Esophagus muscularis mucosa (tissue), 4 donors: Measurements from ENCODE around the gene LRMDA. TPM values are rescaled to one million over a fixed set of nuclear protein-coding genes. Genes with fewer than 3 reads are reported as not detected.

Experiments used
- DNase-seq: peaks from one replicate; pipeline ENCODE4 v3.0.0-alpha.2; 2017; ENCODE audit errors: extremely low spot score
- H3K27ac ChIP-seq, 4 donors: fragments of 200-600 bp; sonication (generic); replicated peaks in 1 of 4; 1 replicate in 3 of 4; 2 replicates in 1 of 4; pipeline ENCODE4 v1.5.1; 2016 to 2019; ENCODE audit warnings: mild to moderate bottlenecking in 1 of 4
- H3K27me3 ChIP-seq, 4 donors: fragments of 200-600 bp; sonication (generic); one replicate each; pipeline versions ENCODE4 v1.5.1 to v1.6.0; 2016 to 2019
- H3K36me3 ChIP-seq, 4 donors: fragments of 200-600 bp; sonication (generic); one replicate each; pipeline ENCODE4 v1.5.1; 2016 to 2019
- H3K4me1 ChIP-seq, 4 donors: fragments of 200-600 bp; sonication (generic); one replicate each; pipeline ENCODE4 v1.5.1; 2016 to 2019
- H3K4me3 ChIP-seq, 4 donors: fragments of 200-600 bp; sonication (generic); 1 replicate in 2 of 4; 2 replicates in 2 of 4; pipeline ENCODE4 v1.5.1; 2016 to 2019; ENCODE audit warnings: mild to moderate bottlenecking in 4 of 4, moderate library complexity in 1 of 4
- H3K9me3 ChIP-seq, 4 donors: fragments of 200-600 bp; sonication (generic); 1 replicate in 3 of 4; 2 replicates in 1 of 4; pipeline ENCODE4 v1.5.1; 2016 to 2019
- CTCF ChIP-seq, 3 experiments: fragments of 200-600 bp in 2 of 3; fragments of 450-650 bp in 1 of 3; sonication (generic) in 2 of 3; IDR thresholded peaks; one replicate each; pipeline ENCODE4 v1.5.1; 2017 to 2019; ENCODE audit warnings: antibody characterized with exemption in 3 of 3, mild to moderate bottlenecking in 2 of 3, moderate library complexity in 1 of 3
- EP300 ChIP-seq: sonication (generic); formaldehyde crosslinking; IDR thresholded peaks from one replicate; pipeline ENCODE4 v1.6.1; 2017; ENCODE audit warnings: antibody characterized with exemption
- POLR2A ChIP-seq: fragments of 450-650 bp; IDR thresholded peaks from one replicate; pipeline ENCODE4 v1.6.1; 2017; ENCODE audit warnings: antibody characterized with exemption, moderate library complexity, mild to moderate bottlenecking, low read depth
- POLR2AphosphoS5 ChIP-seq, 2 donors: sonication (generic); formaldehyde crosslinking; IDR thresholded peaks; one replicate each; pipeline ENCODE4 v1.6.1; 2017; ENCODE audit warnings: antibody characterized with exemption in 2 of 2
- WGBS: methylation state at CpG from one replicate; pipeline ENCODE4 v1.1.5; 2018; 5-methylcytosine and 5-hydroxymethylcytosine counted together
- intact Hi-C: fragments of 100-400 bp; cut with DNase I; formaldehyde crosslinking; loops from one replicate; pipeline ENCODE4 v1.15.1; 2023
- total RNA-seq, 4 donors: library from RNA; depleted of rRNA; stranded (reverse); fragments of >200 nt; gene quantifications; one replicate each; pipeline versions ENCODE4 v1.1.0 to v1.2.1, GENCODE V29; 2016

Gene LRMDA
- total RNA-seq: 10 to 100 TPM; 14.3 to 34.9 (median 26.5) TPM

GRCh38 chr10:75431180-75432111 lies at the start of gene LRMDA:
TSS of gene LRMDA (plus strand) at chr10:75431624.
- peaks cover 40 to 58% (median 55%) of the 10 kb centered on the region in 4 donors for H3K4me1 ChIP-seq
- H3K27ac ChIP-seq: peak within 1 kb of the TSS; percentile 60 to 86 (median 80)
- intact Hi-C loops: no loop called here
- H3K9me3 ChIP-seq: no peaks in the 10 kb centered on the region
- DNase-seq: no peak
- H3K27me3 ChIP-seq: no peaks in the 10 kb centered on the region
- H3K36me3 ChIP-seq: no peaks in the 10 kb centered on the region
- H3K4me3 ChIP-seq: peak within 1 kb of the TSS; percentile 72 to 90 (median 84)
- TF ChIP-seq POLR2A: no peak
- no peak for TF ChIP-seq EP300
- peak; percentile 19 to 47 for TF ChIP-seq POLR2AphosphoS5 (IDR thresholded peaks at IDR 0.05)
- 18% methylated on average over 26 of the region's 82 CpGs for WGBS

GRCh38 chr10:75386128-75386527 lies 45.3 kb upstream of the LRMDA start:
- Histone ChIP-seq H3K4me1 (no peaks in the 10 kb centered on the region), H3K4me3 (no peak overlapping the region), H3K9me3 (peaks cover 3 to 18% (median 8%) of the 10 kb centered on the region in 4 donors), H3K27me3 (no peaks in the 10 kb centered on the region), H3K27ac (no peak overlapping the region), H3K36me3 (peaks cover 0 to 4% (median 0%) of the 10 kb centered on the region in 4 donors)
- no peak for TF ChIP-seq POLR2AphosphoS5 (IDR thresholded peaks at IDR 0.05)
- TF ChIP-seq EP300: no peak
- no peak for TF ChIP-seq CTCF (IDR thresholded peaks at IDR 0.05)
- no peak for TF ChIP-seq POLR2A
- 99% methylated on average over 3 of the region's 3 CpGs for WGBS
- intact Hi-C loops: no loop called here
- no peak for DNase-seq

GRCh38 chr10:75388082-75388481 lies 43.3 kb upstream of the LRMDA start:
- Histone ChIP-seq H3K27me3 (no peaks in the 10 kb centered on the region), H3K36me3 (peaks cover 0 to 4% (median 0%) of the 10 kb centered on the region in 4 donors), H3K4me3 (no peak overlapping the region), H3K4me1 (no peaks in the 10 kb centered on the region), H3K9me3 (peaks cover 3 to 18% (median 8%) of the 10 kb centered on the region in 4 donors), H3K27ac (no peak overlapping the region)
- no peak for TF ChIP-seq CTCF (IDR thresholded peaks at IDR 0.05)
- TF ChIP-seq EP300: no peak
- TF ChIP-seq POLR2A: no peak
- TF ChIP-seq POLR2AphosphoS5 (IDR thresholded peaks at IDR 0.05): no peak
- WGBS: 93% methylated on average over 3 of the region's 3 CpGs
- no peak for DNase-seq
- intact Hi-C loops: no loop called here

- Histone ChIP-seq H3K36me3 (peaks cover 0 to 8% (median 0%) of the 10 kb centered on the region in 4 donors), H3K4me1 (peaks cover 0 to 14% (median 11%) of the 10 kb centered on the region in 4 donors), H3K9me3 (peaks cover 3 to 17% (median 8%) of the 10 kb centered on the region in 4 donors), H3K4me3 (no peak overlapping the region), H3K27ac (no peak overlapping the region), H3K27me3 (no peaks in the 10 kb centered on the region)
- no peak for DNase-seq
- no peak for TF ChIP-seq POLR2A
- no peak for TF ChIP-seq EP300
- no peak for TF ChIP-seq POLR2AphosphoS5 (IDR thresholded peaks at IDR 0.05)
- TF ChIP-seq CTCF (IDR thresholded peaks at IDR 0.05): no peak
- intact Hi-C loops: loop anchor here (5.0 kb wide), 1 partner anchor 93 kb away; no protein-coding TSS in a partner anchor
Observed at GRCh38 chr10:75390178-75390577, 41.2 kb upstream of the LRMDA start.

GRCh38 chr10:75392271-75392670 lies 39.2 kb upstream of the LRMDA start:
- no peaks in the 10 kb centered on the region for H3K9me3 ChIP-seq
- no peak overlapping the region for H3K4me3 ChIP-seq
- WGBS: 85% methylated on average over 2 of the region's 2 CpGs
- no peak for DNase-seq
- H3K36me3 ChIP-seq: peaks cover 0 to 8% (median 0%) of the 10 kb centered on the region in 4 donors
- intact Hi-C loops: loop anchor here (5.0 kb wide), 1 partner anchor 95 kb away; no protein-coding TSS in a partner anchor
- no peak overlapping the region for H3K27ac ChIP-seq
- no peak for TF ChIP-seq POLR2A
- peaks cover 8 to 33% (median 27%) of the 10 kb centered on the region in 4 donors for H3K4me1 ChIP-seq
- no peaks in the 10 kb centered on the region for H3K27me3 ChIP-seq
